ENCODE results near the gene IQGAP1.
"Not testable (repeated sequence)": the region's sequence is repeated elsewhere in the genome, so short reads cannot be mapped to it uniquely, and the experiment has no call there.

DNA sequence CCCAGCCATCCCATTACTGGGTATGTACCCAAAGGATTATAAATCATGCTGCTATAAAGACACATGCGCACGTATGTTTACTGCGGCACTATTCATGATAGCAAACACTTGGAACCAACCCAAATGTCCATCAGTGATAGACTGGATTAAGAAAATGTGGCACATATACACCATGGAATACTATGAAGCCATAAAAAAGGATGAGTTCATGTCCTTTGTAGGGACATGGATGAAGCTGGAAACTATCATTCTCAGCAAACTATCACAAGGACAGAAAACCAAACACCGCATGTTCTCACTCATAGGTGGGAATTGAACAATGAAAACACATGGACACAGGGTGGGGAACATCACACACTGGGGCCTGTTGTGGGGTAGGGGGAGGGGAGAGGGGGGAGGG is 22.3 kb downstream of the IQGAP1 start:
- TF ChIP-seq, protein P1, sequence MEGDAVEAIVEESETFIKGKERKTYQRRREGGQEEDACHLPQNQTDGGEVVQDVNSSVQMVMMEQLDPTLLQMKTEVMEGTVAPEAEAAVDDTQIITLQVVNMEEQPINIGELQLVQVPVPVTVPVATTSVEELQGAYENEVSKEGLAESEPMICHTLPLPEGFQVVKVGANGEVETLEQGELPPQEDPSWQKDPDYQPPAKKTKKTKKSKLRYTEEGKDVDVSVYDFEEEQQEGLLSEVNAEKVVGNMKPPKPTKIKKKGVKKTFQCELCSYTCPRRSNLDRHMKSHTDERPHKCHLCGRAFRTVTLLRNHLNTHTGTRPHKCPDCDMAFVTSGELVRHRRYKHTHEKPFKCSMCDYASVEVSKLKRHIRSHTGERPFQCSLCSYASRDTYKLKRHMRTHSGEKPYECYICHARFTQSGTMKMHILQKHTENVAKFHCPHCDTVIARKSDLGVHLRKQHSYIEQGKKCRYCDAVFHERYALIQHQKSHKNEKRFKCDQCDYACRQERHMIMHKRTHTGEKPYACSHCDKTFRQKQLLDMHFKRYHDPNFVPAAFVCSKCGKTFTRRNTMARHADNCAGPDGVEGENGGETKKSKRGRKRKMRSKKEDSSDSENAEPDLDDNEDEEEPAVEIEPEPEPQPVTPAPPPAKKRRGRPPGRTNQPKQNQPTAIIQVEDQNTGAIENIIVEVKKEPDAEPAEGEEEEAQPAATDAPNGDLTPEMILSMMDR (conservative IDR thresholded peaks at IDR 0.05): not testable (repeated sequence)
- not testable (repeated sequence) for TF ChIP-seq ZFX (IDR thresholded peaks at IDR 0.05)

Measured in C4-2B (cell line).